Measurements from ENCODE around the gene PDE6A.

Gene PDE6A

GRCh38 chr5:149940941-149941644 is 3.5 kb downstream of the PDE6A start:
- DNase-seq (ENCODE audit: low read depth), result no peak
- no peak overlapping the region for H3K4me3 ChIP-seq (ENCODE audit: low read length)
- TF ChIP-seq, protein P1, sequence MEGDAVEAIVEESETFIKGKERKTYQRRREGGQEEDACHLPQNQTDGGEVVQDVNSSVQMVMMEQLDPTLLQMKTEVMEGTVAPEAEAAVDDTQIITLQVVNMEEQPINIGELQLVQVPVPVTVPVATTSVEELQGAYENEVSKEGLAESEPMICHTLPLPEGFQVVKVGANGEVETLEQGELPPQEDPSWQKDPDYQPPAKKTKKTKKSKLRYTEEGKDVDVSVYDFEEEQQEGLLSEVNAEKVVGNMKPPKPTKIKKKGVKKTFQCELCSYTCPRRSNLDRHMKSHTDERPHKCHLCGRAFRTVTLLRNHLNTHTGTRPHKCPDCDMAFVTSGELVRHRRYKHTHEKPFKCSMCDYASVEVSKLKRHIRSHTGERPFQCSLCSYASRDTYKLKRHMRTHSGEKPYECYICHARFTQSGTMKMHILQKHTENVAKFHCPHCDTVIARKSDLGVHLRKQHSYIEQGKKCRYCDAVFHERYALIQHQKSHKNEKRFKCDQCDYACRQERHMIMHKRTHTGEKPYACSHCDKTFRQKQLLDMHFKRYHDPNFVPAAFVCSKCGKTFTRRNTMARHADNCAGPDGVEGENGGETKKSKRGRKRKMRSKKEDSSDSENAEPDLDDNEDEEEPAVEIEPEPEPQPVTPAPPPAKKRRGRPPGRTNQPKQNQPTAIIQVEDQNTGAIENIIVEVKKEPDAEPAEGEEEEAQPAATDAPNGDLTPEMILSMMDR (conservative IDR thresholded peaks at IDR 0.05; ENCODE audit: low read depth, low read length), result no peak

DNA sequence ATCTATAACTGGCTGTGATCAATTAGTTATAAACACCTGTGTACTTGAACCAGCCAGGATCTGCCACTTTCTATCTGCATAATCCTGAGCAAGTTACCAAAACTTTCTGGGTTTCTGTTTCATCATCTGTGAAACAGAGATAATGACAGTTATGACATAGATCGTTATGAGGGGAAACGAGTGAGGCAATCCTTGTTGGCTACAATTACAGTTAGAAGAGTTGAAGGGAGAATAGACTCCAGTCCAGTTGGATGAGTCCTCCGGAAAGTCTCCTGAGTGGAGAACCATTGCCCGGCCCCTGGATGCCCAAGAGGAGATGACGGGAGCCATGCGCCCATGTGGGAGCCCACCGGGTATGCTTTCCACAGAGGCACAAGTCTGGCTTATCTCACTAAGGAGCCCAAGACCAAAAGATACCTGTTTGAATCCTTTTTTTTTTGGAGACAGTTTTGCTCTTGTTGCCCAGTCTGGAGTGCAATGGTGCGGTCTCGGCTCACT is 4.5 kb downstream of the PDE6A start:
- H3K4me3 ChIP-seq (ENCODE audit: low read length), result no peak overlapping the region
- TF ChIP-seq, protein P1 (conservative IDR thresholded peaks at IDR 0.05; ENCODE audit: low read depth, low read length), result no peak
- DNase-seq (ENCODE audit: low read depth), result no peak

GRCh38 chr5:149939546-149939945 is 5.0 kb downstream of the PDE6A start:
- peak; percentile 70 for DNase-seq (ENCODE audit: low read depth)
- H3K4me3 ChIP-seq (ENCODE audit: low read length), result no peak overlapping the region
- TF ChIP-seq, protein P1 (conservative IDR thresholded peaks at IDR 0.05; ENCODE audit: low read depth, low read length), result no peak

DNA sequence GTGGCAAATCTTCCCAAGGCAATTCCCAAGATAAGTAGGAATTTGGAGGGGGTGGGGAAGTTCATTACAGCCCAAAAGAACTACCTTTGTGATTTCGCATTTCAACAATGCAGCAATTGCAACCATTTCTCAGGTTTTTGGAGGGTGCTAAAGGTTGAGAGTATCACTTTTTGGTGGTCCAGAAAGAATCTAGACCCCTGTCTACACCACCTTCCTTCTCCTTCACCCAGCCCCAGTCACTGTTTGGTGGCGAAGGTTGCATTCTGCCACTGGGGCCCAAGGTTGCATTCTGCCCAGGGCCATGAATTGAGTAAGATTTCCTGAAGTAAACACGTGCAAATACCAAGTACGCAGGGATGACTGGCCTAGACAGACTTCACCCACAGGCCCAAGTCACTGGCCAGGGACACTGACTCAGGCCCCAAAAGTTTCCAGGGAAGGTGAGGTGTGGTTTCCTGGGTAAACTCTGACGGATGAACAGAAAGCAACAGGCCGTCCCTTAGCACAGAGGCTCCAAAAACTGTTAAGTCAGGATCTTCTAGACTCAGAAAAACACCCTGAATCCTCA is 5.7 kb downstream of the PDE6A start:
- no peak overlapping the region for H3K4me3 ChIP-seq (ENCODE audit: low read length)
- TF ChIP-seq, protein P1 (conservative IDR thresholded peaks at IDR 0.05; ENCODE audit: low read depth, low read length), result no peak
- no peak for DNase-seq (ENCODE audit: low read depth)

- no peak overlapping the region for H3K4me3 ChIP-seq (ENCODE audit: low read length)
- no peak for DNase-seq (ENCODE audit: low read depth)
- TF ChIP-seq, protein P1 (conservative IDR thresholded peaks at IDR 0.05; ENCODE audit: low read depth, low read length), result no peak
Observed at GRCh38 chr5:149938279-149938678, 6.3 kb downstream of the PDE6A start.

- no peak overlapping the region for H3K4me3 ChIP-seq (ENCODE audit: low read length)
- no peak for DNase-seq (ENCODE audit: low read depth)
- TF ChIP-seq, protein P1 (conservative IDR thresholded peaks at IDR 0.05; ENCODE audit: low read depth, low read length), result no peak
Observed at GRCh38 chr5:149937610-149938009, 7.0 kb downstream of the PDE6A start.

GRCh38 chr5:149936700-149937091 is 7.9 kb downstream of the PDE6A start:
- DNase-seq (ENCODE audit: low read depth), result no peak
- H3K4me3 ChIP-seq (ENCODE audit: low read length), result no peak overlapping the region
- TF ChIP-seq, protein P1 (conservative IDR thresholded peaks at IDR 0.05; ENCODE audit: low read depth, low read length), result no peak

All from retinal pigment epithelial cell (primary cell).